KOPT-K1 (cell line): ENCODE measurements around the gene ABTB2.

Source experiments
- H3K27ac ChIP-seq: fragments of 200-600 bp; sonication (generic); 2 replicates; pipeline ENCODE4 v1.5.1; 2016; ENCODE audit warnings: antibody characterized with exemption, mild to moderate bottlenecking, low read depth, low read length; ENCODE audit not compliant: poor library complexity, severe bottlenecking
- H3K36me3 ChIP-seq: fragments of 200-600 bp; sonication (generic); 2 replicates; pipeline ENCODE4 v1.5.1; 2017; ENCODE audit warnings: antibody characterized with exemption, mild to moderate bottlenecking, low read length, moderate library complexity; ENCODE audit not compliant: insufficient read depth
- H3K9me3 ChIP-seq: fragments of 200-600 bp; sonication (generic); 2 replicates; pipeline ENCODE4 v1.5.1; 2017; ENCODE audit warnings: antibody characterized with exemption, low read length, mild to moderate bottlenecking; ENCODE audit not compliant: insufficient read depth, poor library complexity, severe bottlenecking

The ABTB2 gene

GRCh38 chr11:34318111-34319037 is 39.4 kb downstream of the ABTB2 start:
- Histone ChIP-seq H3K27ac (no peak overlapping the region), H3K9me3 (no peaks in the 10 kb centered on the region), H3K36me3 (no peaks in the 10 kb centered on the region)

- H3K9me3 ChIP-seq: no peaks in the 10 kb centered on the region
- H3K27ac ChIP-seq: no peak overlapping the region
- H3K36me3 ChIP-seq: no peaks in the 10 kb centered on the region
These were observed 40.1 kb downstream of the ABTB2 start for GRCh38 chr11:34317666-34318065.

- no peaks in the 10 kb centered on the region for H3K9me3 ChIP-seq
- no peak overlapping the region for H3K27ac ChIP-seq
- H3K36me3 ChIP-seq: no peaks in the 10 kb centered on the region
These were observed 40.8 kb downstream of the ABTB2 start for GRCh38 chr11:34317036-34317360.

GRCh38 chr11:34316347-34317035 is 41.3 kb downstream of the ABTB2 start:
- Histone ChIP-seq H3K36me3 (no peaks in the 10 kb centered on the region), H3K9me3 (no peaks in the 10 kb centered on the region), H3K27ac (no peak overlapping the region)

DNA sequence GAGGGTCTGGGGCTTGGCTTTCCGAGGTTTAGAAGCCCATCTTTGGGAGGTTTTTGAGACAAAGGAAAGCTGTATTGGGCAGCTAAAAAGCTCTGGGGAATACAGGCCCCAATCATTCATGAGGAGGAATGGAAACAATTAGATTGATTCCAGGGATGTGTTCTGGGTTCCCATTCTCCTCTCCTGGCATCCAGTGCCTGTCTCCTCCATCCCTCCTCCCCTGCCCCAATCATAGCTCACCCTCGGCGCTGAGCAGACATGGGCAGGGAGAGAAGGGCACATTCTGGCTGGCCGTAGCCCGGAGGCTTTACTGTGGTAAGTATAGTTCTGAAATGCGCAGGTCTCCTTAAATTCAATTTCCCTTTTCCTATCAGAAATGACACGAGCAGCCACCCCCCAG is 42.4 kb downstream of the ABTB2 start:
- H3K27ac ChIP-seq: no peak overlapping the region
- H3K36me3 ChIP-seq: no peaks in the 10 kb centered on the region
- no peaks in the 10 kb centered on the region for H3K9me3 ChIP-seq

DNA sequence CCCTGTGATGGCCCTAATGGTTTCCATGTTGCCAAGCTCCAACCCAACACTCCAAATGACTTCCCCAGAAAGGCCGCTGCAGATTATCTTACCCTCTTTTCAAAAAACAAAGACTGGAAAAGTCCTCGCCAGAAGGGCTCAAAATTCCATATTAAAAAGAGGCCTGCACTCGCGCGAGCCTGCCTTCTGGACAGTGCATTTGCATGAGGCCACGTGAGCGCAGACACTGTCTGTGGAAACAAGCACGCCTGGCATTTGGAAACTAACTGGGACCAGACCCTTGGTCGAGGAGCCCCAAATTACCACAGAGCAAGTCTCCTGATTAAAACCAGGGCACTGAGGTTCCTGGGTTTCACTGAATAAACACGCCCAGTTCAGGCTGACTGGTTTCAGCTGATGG is 42.9 kb downstream of the ABTB2 start:
- Histone ChIP-seq H3K27ac (no peak overlapping the region), H3K9me3 (no peaks in the 10 kb centered on the region), H3K36me3 (no peaks in the 10 kb centered on the region)

DNA sequence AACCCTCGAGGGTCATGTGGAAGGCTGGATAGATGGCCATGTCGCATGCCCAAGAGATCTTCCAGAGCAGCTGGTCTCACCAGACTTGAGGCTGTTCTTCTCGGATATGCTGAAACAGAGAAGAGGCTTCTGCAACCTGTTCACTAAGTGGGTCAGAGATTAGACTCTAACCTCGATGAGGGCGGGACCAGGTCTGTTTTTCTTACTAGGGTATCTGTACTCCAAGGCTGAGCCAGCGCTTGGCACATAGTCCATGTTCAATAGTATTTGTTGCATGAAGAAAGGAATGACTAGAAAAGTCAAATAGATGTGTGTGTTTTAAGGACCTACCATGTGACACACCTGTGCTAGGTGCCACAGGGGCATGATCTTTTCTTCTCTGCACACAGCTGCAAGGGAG is 43.6 kb downstream of the ABTB2 start:
- no peaks in the 10 kb centered on the region for H3K36me3 ChIP-seq
- no peak overlapping the region for H3K27ac ChIP-seq
- no peaks in the 10 kb centered on the region for H3K9me3 ChIP-seq

DNA sequence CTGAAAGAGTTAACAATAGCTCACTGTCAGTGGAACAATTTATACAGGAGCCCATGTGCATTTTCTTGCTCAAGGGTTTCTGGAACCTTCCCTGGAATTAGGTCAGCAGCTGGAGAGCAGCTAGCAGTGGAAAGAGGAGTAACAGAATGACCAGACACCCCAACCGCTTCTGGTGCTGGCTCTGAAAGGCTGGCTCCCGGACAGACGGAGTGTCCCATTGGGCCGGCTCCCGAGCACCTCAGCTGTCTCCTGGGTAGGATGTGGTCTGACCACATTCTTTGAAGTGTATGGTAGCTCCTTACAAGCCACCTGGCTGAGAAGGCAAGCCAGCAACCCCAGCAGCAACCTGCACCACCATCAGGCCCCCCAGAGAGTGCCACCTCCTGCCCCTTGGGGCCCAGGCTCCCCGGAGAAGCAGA is 44.7 kb downstream of the ABTB2 start:
- no peaks in the 10 kb centered on the region for H3K36me3 ChIP-seq
- H3K27ac ChIP-seq: no peak overlapping the region
- no peaks in the 10 kb centered on the region for H3K9me3 ChIP-seq

DNA sequence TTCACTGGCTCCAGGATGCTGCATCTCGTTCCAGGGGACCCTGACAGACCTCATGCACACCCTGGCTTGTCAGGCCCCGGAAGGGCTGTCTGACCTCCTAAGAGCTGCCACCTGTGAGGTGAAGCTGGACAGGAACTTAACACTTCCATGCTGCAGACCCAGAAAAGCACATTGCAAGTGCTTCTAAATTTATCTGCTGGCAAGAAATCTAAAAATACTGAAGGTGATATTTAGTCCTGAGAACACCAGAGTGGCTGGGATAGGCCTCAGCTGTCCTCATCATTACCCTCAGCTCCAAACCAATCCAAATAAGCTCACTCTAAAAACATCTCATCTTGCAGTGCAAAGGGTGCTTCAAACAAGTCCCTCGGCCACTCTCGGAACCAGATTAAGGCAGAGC is 46.7 kb downstream of the ABTB2 start:
- Histone ChIP-seq H3K27ac (no peak overlapping the region), H3K9me3 (no peaks in the 10 kb centered on the region), H3K36me3 (no peaks in the 10 kb centered on the region)

DNA sequence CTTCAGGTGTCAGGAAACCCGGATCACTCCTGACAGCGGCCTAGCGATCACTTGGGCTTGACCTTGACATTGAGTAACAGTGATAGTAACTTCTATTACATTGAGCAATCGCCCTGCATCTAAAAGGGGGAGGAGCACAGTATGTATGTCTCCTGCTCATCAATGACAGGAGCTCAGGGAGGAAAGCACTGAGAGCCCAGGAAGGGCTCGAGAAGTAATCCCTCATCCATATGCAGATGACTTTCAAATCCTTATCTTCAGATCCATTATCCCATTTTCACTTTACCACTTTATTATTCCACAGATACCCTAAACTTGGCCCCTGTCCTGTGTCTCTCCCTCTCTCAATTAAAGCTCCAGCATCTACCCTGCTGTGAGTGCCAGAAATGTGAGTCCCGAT is 47.8 kb downstream of the ABTB2 start:
- Histone ChIP-seq H3K9me3 (no peaks in the 10 kb centered on the region), H3K36me3 (no peaks in the 10 kb centered on the region), H3K27ac (no peak overlapping the region)

DNA sequence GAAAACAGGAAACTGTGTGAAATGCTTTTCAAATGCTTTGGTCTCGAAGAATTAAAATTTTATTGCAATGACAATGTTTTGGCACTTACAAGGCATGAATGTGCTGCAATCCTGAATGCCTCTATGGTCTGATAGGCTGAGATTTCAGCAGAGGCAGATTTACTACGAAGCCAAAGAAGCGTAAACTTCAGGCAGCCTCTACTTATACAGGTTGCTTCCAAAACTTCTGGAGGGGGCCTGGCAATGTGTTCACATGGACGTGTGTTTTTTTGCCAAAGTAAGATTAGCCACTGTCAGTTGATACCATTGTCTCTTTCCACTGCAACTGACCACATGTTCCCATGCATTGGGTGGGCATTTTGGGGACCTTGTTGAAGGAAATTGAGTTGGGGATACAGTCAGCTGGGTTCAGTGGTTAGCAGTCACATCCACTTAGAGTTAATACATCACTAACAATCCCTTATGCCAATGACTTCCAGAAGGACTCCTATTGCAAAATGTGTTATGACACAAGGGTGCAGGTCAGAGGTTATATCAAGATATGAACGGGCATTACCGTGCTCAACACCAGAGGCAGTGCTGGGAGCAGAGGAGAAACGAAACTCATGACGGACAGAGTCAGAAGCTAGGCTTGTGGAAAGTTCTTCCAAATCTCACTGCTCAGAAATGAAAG is 48.8 kb downstream of the ABTB2 start:
- no peak overlapping the region for H3K27ac ChIP-seq
- no peaks in the 10 kb centered on the region for H3K9me3 ChIP-seq

DNA sequence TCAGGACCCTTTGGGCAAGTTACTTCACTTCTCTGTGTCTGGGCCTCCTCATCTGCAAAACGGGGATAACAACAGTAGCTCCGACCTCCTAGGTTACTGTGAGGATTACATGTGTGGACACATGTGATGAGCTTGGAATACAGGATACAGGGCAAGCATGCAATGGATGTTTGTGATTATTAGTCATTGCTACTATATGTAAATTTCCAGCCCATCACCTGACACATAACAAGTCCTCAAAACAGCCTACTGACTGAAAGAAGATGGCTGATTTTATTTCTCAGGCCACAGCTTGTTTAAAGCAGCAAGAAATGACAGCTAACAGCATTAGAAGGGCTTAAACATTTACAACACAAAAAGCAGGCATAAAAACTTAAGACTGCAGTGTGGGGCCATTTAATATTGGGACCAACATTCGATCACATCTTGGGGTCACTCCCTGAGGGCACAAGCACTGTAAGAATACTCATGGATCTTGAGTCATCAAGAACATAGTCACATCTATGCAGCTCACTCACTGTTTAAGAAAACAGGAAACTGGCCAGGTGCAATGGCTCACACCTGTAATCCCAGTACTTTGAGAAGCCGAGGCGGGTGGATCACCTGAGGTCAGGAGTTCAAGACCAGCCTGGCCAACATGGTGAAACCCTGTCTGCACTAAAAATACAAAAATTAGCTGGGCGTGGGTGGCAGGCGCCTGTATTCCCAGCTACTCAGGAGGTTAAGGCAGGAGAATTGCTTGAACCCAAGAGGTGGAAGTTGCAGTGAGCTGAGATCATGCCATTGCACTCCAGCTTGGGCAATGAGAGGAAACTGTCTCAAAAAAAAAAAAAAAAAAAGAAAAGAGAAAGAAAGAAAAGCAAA is 49.5 kb downstream of the ABTB2 start:
- no peaks in the 10 kb centered on the region for H3K36me3 ChIP-seq
- no peak overlapping the region for H3K27ac ChIP-seq
- H3K9me3 ChIP-seq: no peaks in the 10 kb centered on the region

More for the DNA sequence above, 48.8 kb downstream of the ABTB2 start:
- no peaks in the 10 kb centered on the region for H3K36me3 ChIP-seq

DNA sequence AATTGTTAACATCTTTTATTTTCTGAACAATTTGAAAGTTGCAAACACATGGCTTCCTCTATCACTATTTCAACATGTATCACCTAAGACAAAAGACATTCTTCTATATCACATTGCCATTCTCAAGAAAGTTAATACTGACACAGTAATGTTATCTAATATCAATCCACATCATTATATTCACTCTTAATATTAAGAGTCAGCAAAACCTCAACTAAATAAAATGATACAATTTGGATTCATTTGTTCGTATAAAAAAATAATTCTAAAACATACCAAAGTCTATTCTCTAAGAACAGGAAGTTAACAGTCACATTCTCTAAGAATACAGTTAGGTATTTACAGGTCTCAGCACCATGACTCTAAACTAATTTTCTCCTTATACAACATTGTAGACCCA is 52.0 kb downstream of the ABTB2 start:
- Histone ChIP-seq H3K36me3 (no peaks in the 10 kb centered on the region), H3K27ac (no peak overlapping the region), H3K9me3 (no peaks in the 10 kb centered on the region)

GRCh38 chr11:34305193-34305592 is 52.6 kb downstream of the ABTB2 start:
- Histone ChIP-seq H3K36me3 (no peaks in the 10 kb centered on the region), H3K27ac (no peak overlapping the region), H3K9me3 (no peaks in the 10 kb centered on the region)
